Sigmoid colon (tissue), 4 donors: ENCODE measurements around the gene NDUFS1.

Experiments used
- CTCF ChIP-seq, 4 experiments: fragments of 450-650 bp in 3 of 4; fragments of 200-600 bp in 1 of 4; IDR thresholded peaks; one replicate each; pipeline ENCODE4 v1.5.1; 2016 to 2019; ENCODE audit warnings: antibody characterized with exemption in 4 of 4, mild to moderate bottlenecking in 3 of 4, moderate library complexity in 2 of 4
- EP300 ChIP-seq, 4 donors: sonication (generic); formaldehyde crosslinking; IDR thresholded peaks; one replicate each; pipeline ENCODE4 v1.6.1; 2017; ENCODE audit warnings: antibody characterized with exemption in 4 of 4

- TF ChIP-seq EP300 (IDR thresholded peaks at IDR 0.05) (no peak), CTCF (IDR thresholded peaks at IDR 0.05) (no peak)
These were observed 34.6 kb upstream of the NDUFS1 start for GRCh38 chr2:206193671-206194357.
